Iris pigment epithelial cell (primary cell): Measurements from ENCODE around the gene RUNX1.
A peak's percentile ranks its signal among the peaks of the same experiment; 100 is the strongest.

Experiments
- DNase-seq: peaks from one replicate; pipeline ENCODE4 v3.0.0-alpha.2; 2011; ENCODE audit warnings: low read depth

Gene RUNX1

GRCh38 chr21:34992736-34993398, 56.2 kb downstream of the RUNX1 start:
- peak; percentile 82 for DNase-seq

DNA sequence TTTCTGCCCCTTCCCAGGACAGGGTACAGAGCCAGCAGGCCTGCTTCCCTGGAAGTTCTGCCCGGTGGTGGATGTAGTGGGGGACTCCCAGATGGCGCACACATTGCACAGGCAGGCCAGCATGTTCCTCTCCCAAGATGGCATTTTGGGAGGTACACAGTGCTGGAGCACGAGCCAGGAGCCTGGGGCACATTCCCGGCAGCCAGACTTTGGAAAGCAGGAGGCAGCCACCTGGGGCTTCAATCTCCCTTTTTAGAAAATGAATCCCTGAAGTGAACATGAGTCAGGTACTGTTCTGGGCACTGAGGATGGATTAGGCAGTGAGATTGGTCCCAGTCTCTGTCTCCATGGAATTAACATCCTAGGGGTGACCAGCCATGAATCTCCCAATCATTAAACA, 56.9 kb downstream of the RUNX1 start:
- no peak for DNase-seq

DNA sequence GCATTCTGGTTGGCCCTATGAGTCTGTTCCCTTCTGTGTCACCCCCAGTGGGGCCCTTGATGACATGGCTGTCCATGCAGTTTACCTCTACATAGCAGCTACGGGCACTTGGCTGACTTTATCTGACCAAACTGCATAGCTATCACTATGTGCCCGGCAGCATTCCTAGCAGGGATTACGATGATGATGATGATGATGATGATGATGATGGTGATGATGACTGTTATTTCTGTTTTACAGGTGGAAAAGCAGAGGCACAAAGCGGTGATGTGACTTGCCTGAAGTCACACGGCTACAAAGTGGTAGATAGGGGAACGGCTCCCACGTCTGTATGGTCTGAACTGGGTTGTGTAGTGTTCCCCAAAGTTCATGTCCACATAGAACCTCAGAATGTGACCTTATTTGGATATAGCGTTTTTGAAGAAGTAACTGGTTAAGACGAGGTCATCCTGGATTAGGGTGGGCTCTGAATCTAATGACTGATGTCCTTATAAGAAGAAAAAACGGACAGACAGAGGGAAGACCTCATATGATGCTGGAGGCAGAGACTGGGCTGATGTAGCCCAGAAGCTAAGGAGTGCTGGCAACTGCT, 57.6 kb downstream of the RUNX1 start:
- no peak for DNase-seq

DNA sequence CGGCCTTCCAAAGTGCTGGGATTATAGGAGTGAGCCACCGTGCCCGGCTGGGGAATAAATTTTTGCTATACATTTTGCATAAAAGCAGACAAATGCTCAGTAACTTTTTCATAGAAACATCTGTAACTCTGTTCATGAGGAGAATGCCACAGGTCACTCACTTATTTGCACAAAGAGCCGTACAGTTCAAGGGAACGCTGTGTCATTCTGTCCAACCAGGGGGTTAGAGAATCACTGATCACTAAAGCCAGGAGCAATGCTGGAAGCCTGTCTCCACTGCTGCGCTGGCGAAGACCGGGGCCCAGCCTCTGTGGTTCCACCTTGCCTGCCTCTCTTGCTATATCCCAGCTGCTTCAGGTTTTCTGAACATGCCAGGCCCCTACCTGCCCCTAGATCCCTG, 58.3 kb downstream of the RUNX1 start:
- no peak for DNase-seq

DNA sequence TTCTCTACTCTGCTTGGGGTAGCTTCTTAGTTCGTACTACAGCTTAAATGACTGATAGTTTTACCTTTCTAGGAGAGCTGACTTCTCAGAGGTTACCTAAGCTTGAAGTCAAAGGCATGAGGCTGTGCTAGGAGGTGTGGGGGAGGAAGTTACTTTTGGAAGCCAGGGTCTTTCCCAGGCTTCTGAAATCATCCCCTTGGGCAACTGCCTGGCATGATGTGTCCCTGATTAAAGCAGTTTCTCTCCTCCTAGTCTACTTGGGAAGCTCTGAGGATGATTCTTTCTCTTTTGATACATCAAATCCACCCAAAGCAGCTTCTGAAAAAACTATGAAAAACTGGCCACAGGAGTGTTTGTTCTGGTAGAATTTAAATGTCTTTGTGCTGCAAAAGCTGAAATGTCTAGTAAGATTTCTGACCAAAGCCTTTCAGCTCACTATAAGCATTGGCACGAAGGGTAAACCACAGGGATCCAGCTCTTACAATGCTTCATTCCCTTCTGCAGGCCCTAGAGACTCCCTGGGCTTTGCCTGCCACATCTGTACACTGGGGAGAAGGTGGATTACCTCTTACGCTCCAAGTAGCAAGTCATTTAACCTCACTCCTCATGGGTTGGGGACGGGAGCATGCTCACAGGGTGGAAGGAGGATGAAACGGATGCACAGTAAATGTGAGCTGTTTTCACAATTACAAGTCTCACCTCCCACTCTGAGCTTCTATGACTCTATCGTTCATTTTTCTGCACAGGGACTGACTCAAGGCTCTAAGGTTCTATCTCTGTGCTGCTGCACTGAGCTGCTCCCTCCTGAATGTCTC, 59.6 kb downstream of the RUNX1 start:
- DNase-seq, result no peak

DNA sequence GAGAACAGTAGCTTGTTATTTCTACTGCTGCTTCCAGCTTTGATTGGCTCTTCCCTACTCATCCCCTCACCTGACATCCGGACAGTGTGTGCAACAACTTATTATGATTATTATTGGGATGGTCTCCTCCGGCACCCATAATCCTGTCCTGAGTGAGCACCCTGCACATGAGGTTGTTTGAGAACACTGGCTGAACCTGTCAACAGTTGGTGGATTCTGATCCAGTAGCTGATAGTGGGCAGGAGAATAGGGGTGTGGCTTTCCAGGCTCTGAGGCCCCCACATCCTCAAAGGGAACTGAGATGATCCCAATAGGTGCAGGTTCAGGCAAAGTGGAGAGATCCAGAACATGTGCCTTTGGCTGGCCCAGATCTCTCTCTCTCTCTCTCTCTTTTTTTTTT, 60.5 kb downstream of the RUNX1 start:
- no peak for DNase-seq

DNA sequence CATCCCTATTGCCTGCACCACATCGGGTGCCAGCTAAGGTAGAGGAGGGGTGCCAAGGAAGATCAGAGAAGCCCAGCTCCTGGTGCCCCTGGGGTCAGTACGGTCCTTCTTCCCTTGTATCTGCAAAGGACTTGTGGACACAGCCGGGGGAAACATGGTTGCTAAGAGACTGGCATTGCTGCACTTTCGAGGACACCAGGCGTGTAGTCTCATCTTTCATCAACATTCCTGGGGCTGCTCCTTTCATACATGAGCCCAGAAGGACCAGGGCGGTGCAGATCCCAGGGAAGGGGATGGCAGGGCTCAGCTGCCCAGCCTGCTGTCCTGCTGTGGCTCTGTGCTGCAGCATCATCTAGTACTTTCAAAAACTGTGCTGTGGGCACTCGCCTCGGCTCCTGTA, 61.0 kb downstream of the RUNX1 start:
- DNase-seq, result no peak

GRCh38 chr21:34987501-34988072, 61.5 kb downstream of the RUNX1 start:
- no peak for DNase-seq

- DNase-seq, result peak; percentile 97
Observed at GRCh38 chr21:34986561-34987500, 62.3 kb downstream of the RUNX1 start.

- no peak for DNase-seq
Observed at GRCh38 chr21:34984356-34985058, 64.6 kb downstream of the RUNX1 start.

- peak; percentile 81 for DNase-seq
Observed at GRCh38 chr21:34983680-34984086, 65.4 kb downstream of the RUNX1 start.

- DNase-seq, result no peak
Observed at GRCh38 chr21:34981791-34982190, 67.3 kb downstream of the RUNX1 start.

- DNase-seq, result no peak
Observed at GRCh38 chr21:34980423-34981115, 68.5 kb downstream of the RUNX1 start.

GRCh38 chr21:34979383-34979782, 69.7 kb downstream of the RUNX1 start:
- DNase-seq, result no peak

- DNase-seq, result no peak
Observed at GRCh38 chr21:34977333-34977732, 71.8 kb downstream of the RUNX1 start.

DNA sequence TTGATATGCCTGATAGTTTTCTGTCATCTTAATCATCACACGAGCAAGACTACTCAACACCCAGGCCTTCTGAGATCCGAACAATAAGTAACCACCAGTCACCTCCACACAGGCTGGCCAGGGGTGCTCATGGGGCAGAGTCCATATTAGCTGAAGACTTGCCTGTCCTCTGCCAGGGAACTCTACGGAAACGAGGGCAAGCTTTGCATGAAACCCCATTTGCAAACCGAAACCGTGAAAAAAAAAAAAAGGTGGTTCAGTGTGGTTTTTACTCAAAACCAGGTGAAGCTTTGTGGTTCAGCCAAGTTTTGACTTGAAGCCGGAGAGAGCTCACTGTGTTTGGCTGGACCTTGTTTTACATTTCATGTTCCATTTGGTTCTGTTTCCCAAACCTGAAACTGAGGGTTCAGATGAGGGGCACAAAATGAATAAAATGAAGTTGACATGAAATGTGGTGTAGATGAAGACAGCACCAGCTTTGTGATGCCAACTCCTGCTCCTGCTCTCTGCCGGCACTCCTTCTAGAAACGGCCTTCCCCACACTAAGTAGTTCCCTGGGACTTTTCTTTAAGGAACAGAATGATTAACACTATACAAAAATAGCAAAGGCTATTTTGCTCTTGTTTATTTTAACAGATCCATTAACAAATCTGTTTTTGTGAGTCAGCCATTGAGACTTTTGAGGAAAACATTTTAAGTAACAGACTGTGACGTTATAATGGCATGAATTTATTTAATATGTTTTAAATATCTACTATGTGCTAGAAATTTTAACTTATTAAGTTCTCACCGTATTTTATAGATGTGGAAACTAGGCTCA, 74.7 kb downstream of the RUNX1 start:
- peak; percentile 36 for DNase-seq

GRCh38 chr21:34973685-34974084, 75.4 kb downstream of the RUNX1 start:
- no peak for DNase-seq

DNA sequence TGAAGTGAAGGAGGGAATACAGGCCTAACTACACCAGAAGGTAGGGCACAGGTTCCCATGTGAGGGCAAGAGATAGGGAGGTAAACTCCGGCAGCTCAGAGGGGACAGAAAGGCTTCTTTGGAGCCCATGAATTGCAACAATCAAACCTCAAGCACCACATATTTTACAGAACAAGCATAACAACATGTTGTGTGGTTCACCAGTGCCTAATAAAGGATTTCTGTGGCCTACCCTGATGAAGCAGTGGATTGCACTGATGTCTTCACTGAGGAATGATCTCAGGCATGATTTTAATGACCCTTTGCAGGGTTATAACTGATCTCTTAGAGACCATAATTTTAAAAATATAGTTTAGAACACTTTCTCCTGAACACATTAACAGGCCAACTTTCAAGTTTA, 77.4 kb downstream of the RUNX1 start:
- no peak for DNase-seq

DNA sequence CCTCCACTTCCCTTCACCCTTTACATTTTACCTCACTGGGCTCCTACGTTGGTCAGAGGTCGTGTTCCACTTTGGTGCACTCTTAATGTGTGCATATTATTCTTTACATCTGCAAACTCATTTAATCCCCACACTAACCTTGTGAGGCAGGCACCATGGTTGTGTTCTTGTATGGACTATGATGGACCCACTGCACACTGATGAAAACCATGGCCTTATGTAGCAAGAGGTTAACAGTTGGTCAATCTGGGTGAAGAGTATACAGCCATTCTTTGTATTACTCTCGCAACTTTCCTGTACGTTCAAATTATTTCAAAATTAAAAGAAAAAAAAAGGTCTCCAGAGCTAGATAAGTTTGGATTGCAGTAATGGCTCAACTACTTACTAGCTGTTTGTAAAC, 78.5 kb downstream of the RUNX1 start:
- DNase-seq, result no peak

- no peak for DNase-seq
Observed at GRCh38 chr21:34970167-34970500, 79.0 kb downstream of the RUNX1 start.
